Mammary epithelial cell (primary cell): ENCODE data around the gene PYHIN1.

Source experiments
- CTCF ChIP-seq, 2 donors: IDR thresholded peaks in 1 of 2; conservative IDR thresholded peaks in 1 of 2; 2 replicates each; pipeline ENCODE4 v1.5.1; 2011 to 2012; ENCODE audit warnings: inconsistent platforms in 2 of 2, low read length in 2 of 2, mild to moderate bottlenecking in 2 of 2, control low read depth in 1 of 2, low read depth in 1 of 2; ENCODE audit not compliant: insufficient read depth in 1 of 2; ENCODE audit errors: extremely low read depth in 1 of 2
- EZH2 ChIP-seq: IDR thresholded peaks from 2 replicates; pipeline ENCODE4 v1.6.1; 2012; ENCODE audit warnings: low read length, inconsistent platforms, borderline replicate concordance

- no peak for TF ChIP-seq CTCF (conservative IDR thresholded peaks at IDR 0.05 in 1 of 2, IDR thresholded peaks at IDR 0.05 in 1 of 2; ENCODE audit: extremely low read depth in 1 of 2, insufficient read depth in 1 of 2, low read depth in 1 of 2, low read length in 2 of 2)
- TF ChIP-seq EZH2, result no peak
Measured at GRCh38 chr1:159014851-159015250, 83.5 kb downstream of the PYHIN1 start.
